ENCODE data around the gene MAP3K5.
"Not testable (repeated sequence)": the region's sequence is repeated elsewhere in the genome, so short reads cannot be mapped to it uniquely, and the experiment has no call there.

The MAP3K5 gene

GRCh38 chr6:136693090-136693489 is 99.2 kb downstream of the MAP3K5 start:
- Histone ChIP-seq H3K79me2 (ENCODE audit: insufficient read depth, low read length) (no peaks in the 10 kb centered on the region), H3K9me2 (replicated peaks; ENCODE audit: insufficient read depth, low read length) (no peaks in the 10 kb centered on the region), H3K4me3 (ENCODE audit: insufficient read depth, low read length, poor library complexity, severe bottlenecking) (no peak overlapping the region), H3K4me2 (ENCODE audit: low read depth, low read length, poor library complexity, severe bottlenecking) (no peak overlapping the region), H4K20me1 (ENCODE audit: low read depth, low read length) (no peaks in the 10 kb centered on the region), H3K36me3 (ENCODE audit: low read length) (no peaks in the 10 kb centered on the region), H3K27me3 (ENCODE audit: low read length) (no peaks in the 10 kb centered on the region), H3F3A (ENCODE audit: insufficient read depth) (no peaks in the 10 kb centered on the region), H3K9ac (ENCODE audit: low read length) (no peak overlapping the region), H2AFZ (ENCODE audit: low read depth, low read length, severe bottlenecking) (no peak overlapping the region), H3K27ac (ENCODE audit: low read depth, low read length) (no peak overlapping the region), H3K9me3 (ENCODE audit: insufficient read depth, low read length) (no peaks in the 10 kb centered on the region)
- TF ChIP-seq CTCF (IDR thresholded peaks at IDR 0.05; ENCODE audit: insufficient read depth, low read length, poor library complexity, severe bottlenecking): no peak
- no peak for TF ChIP-seq EZH2phosphoT487 (conservative IDR thresholded peaks at IDR 0.05; ENCODE audit: low read length)

GRCh38 chr6:136687894-136688293 is 104.4 kb downstream of the MAP3K5 start:
- H3K4me3 ChIP-seq (ENCODE audit: insufficient read depth, low read length, poor library complexity, severe bottlenecking); H3K36me3 ChIP-seq (ENCODE audit: low read length); H3K4me2 ChIP-seq (ENCODE audit: low read depth, low read length, poor library complexity, severe bottlenecking); H3K27me3 ChIP-seq (ENCODE audit: low read length); H3F3A ChIP-seq (ENCODE audit: insufficient read depth); H3K9ac ChIP-seq (ENCODE audit: low read length); H3K27ac ChIP-seq (ENCODE audit: low read depth, low read length); H3K9me2 ChIP-seq (replicated peaks; ENCODE audit: insufficient read depth, low read length); H2AFZ ChIP-seq (ENCODE audit: low read depth, low read length, severe bottlenecking); H3K9me3 ChIP-seq (ENCODE audit: insufficient read depth, low read length); H4K20me1 ChIP-seq (ENCODE audit: low read depth, low read length); H3K79me2 ChIP-seq (ENCODE audit: insufficient read depth, low read length): not testable (repeated sequence)

- H2AFZ ChIP-seq (ENCODE audit: low read depth, low read length, severe bottlenecking): no peak overlapping the region
- no peaks in the 10 kb centered on the region for H3K9me3 ChIP-seq (ENCODE audit: insufficient read depth, low read length)
- no peaks in the 10 kb centered on the region for H3K79me2 ChIP-seq (ENCODE audit: insufficient read depth, low read length)
- no peak for TF ChIP-seq CTCF (IDR thresholded peaks at IDR 0.05; ENCODE audit: insufficient read depth, low read length, poor library complexity, severe bottlenecking)
- no peak for TF ChIP-seq EZH2phosphoT487 (conservative IDR thresholded peaks at IDR 0.05; ENCODE audit: low read length)
- H3K36me3 ChIP-seq (ENCODE audit: low read length): no peaks in the 10 kb centered on the region
- no peak overlapping the region for H3K4me3 ChIP-seq (ENCODE audit: insufficient read depth, low read length, poor library complexity, severe bottlenecking)
- no peak overlapping the region for H3K9ac ChIP-seq (ENCODE audit: low read length)
- no peaks in the 10 kb centered on the region for H3K27me3 ChIP-seq (ENCODE audit: low read length)
- H4K20me1 ChIP-seq (ENCODE audit: low read depth, low read length): no peaks in the 10 kb centered on the region
- H3K4me2 ChIP-seq (ENCODE audit: low read depth, low read length, poor library complexity, severe bottlenecking): no peak overlapping the region
- no peaks in the 10 kb centered on the region for H3F3A ChIP-seq (ENCODE audit: insufficient read depth)
- H3K27ac ChIP-seq (ENCODE audit: low read depth, low read length): no peak overlapping the region
- no peaks in the 10 kb centered on the region for H3K9me2 ChIP-seq (replicated peaks; ENCODE audit: insufficient read depth, low read length)
Observed at GRCh38 chr6:136685540-136686108, 106.7 kb downstream of the MAP3K5 start.

GRCh38 chr6:136684466-136684865 is 107.8 kb downstream of the MAP3K5 start:
- TF ChIP-seq CTCF (IDR thresholded peaks at IDR 0.05; ENCODE audit: insufficient read depth, low read length, poor library complexity, severe bottlenecking) (no peak), EZH2phosphoT487 (conservative IDR thresholded peaks at IDR 0.05; ENCODE audit: low read length) (no peak)
- no peaks in the 10 kb centered on the region for H3K79me2 ChIP-seq (ENCODE audit: insufficient read depth, low read length)
- no peaks in the 10 kb centered on the region for H3K27me3 ChIP-seq (ENCODE audit: low read length)

More at GRCh38 chr6:136684466-136684865, 107.8 kb downstream of the MAP3K5 start:
- H3K9me2 ChIP-seq (replicated peaks; ENCODE audit: insufficient read depth, low read length): no peaks in the 10 kb centered on the region
- H3K36me3 ChIP-seq (ENCODE audit: low read length): no peaks in the 10 kb centered on the region
- H3K9me3 ChIP-seq (ENCODE audit: insufficient read depth, low read length): no peaks in the 10 kb centered on the region
- no peaks in the 10 kb centered on the region for H4K20me1 ChIP-seq (ENCODE audit: low read depth, low read length)
- H2AFZ ChIP-seq (ENCODE audit: low read depth, low read length, severe bottlenecking): no peak overlapping the region
- no peak overlapping the region for H3K4me2 ChIP-seq (ENCODE audit: low read depth, low read length, poor library complexity, severe bottlenecking)
- H3K9ac ChIP-seq (ENCODE audit: low read length): no peak overlapping the region
- H3K27ac ChIP-seq (ENCODE audit: low read depth, low read length): no peak overlapping the region
- no peaks in the 10 kb centered on the region for H3F3A ChIP-seq (ENCODE audit: insufficient read depth)
- H3K4me3 ChIP-seq (ENCODE audit: insufficient read depth, low read length, poor library complexity, severe bottlenecking): no peak overlapping the region
